Neural crest cell (in vitro differentiated cells): ENCODE measurements around the gene CHAD. TPM values are rescaled to one million over a fixed set of nuclear protein-coding genes. Genes with fewer than 3 reads are reported as not detected.

Experiments
- DNase-seq: peaks from one replicate; pipeline ENCODE4 v3.0.0; 2021; ENCODE audit warnings: low read depth, mixed read lengths, low spot score
- H3K27ac Mint-ChIP-seq: one replicate; pipeline ENCODE4 v1.8.0; 2021; ENCODE audit warnings: mild to moderate bottlenecking, mixed read lengths; ENCODE audit not compliant: unreplicated experiment
- H3K27me3 Mint-ChIP-seq: 2 replicates; pipeline ENCODE4 v1.8.0; 2021; ENCODE audit warnings: low read depth, mild to moderate bottlenecking, mixed read lengths
- H3K36me3 Mint-ChIP-seq: 2 replicates; pipeline ENCODE4 v1.8.0; 2021; ENCODE audit warnings: low read depth, mild to moderate bottlenecking, mixed read lengths
- H3K4me1 Mint-ChIP-seq: 2 replicates; pipeline ENCODE4 v1.8.0; 2021; ENCODE audit warnings: mixed read lengths
- H3K4me3 Mint-ChIP-seq: one replicate; pipeline ENCODE4 v1.8.0; 2021; ENCODE audit warnings: mild to moderate bottlenecking, mixed read lengths
- H3K9me3 Mint-ChIP-seq: 2 replicates; pipeline ENCODE4 v1.8.0; 2021; ENCODE audit warnings: mixed read lengths
- CTCF ChIP-seq: fragments of 200-600 bp; sonication (generic); conservative IDR thresholded peaks from 2 replicates; pipeline ENCODE4 v1.5.0; 2021; ENCODE audit warnings: antibody characterized with exemption, mild to moderate bottlenecking
- total RNA-seq: library from RNA; stranded (reverse); gene quantifications from 2 replicates; pipeline ENCODE4 v1.2.1, GENCODE V29; 2021

The CHAD gene
- total RNA-seq, 1 donor from 2014 or later: 0.19 TPM

- TF ChIP-seq CTCF: peak; percentile 46
- H3K4me1 Mint-ChIP-seq: peaks cover 38% of the 10 kb centered on the region
- DNase-seq: no peak
- H3K4me3 Mint-ChIP-seq: peak overlapping the region; percentile 85
- peak overlapping the region; percentile 78 for H3K27ac Mint-ChIP-seq
- no peaks in the 10 kb centered on the region for H3K27me3 Mint-ChIP-seq
- peaks cover 3% of the 10 kb centered on the region for H3K9me3 Mint-ChIP-seq
- H3K36me3 Mint-ChIP-seq: no peaks in the 10 kb centered on the region
Measured at GRCh38 chr17:50426814-50427787, 41.6 kb downstream of the CHAD start.

- peaks cover 41% of the 10 kb centered on the region for H3K4me1 Mint-ChIP-seq
- DNase-seq: no peak
- peak overlapping the region; percentile 85 for H3K4me3 Mint-ChIP-seq
- no peak for TF ChIP-seq CTCF
- no peaks in the 10 kb centered on the region for H3K27me3 Mint-ChIP-seq
- no peaks in the 10 kb centered on the region for H3K36me3 Mint-ChIP-seq
- H3K9me3 Mint-ChIP-seq: peaks cover 3% of the 10 kb centered on the region
- no peak overlapping the region for H3K27ac Mint-ChIP-seq
Measured at GRCh38 chr17:50426472-50426782, 42.3 kb downstream of the CHAD start.

GRCh38 chr17:50425682-50426471 lies 42.8 kb downstream of the CHAD start, which contains the start of gene ACSF2:
Gene ACSF2, plus strand, starts transcription at chr17:50426218. Its CDS starts 44 bp downstream, at chr17:50426262.
- Mint-ChIP-seq H3K9me3 (peaks cover 3% of the 10 kb centered on the region), H3K4me3 (peak within 1 kb of the TSS; percentile 85), H3K4me1 (peaks cover 36% of the 10 kb centered on the region), H3K27me3 (no peaks in the 10 kb centered on the region), H3K36me3 (no peaks in the 10 kb centered on the region), H3K27ac (peak within 1 kb of the TSS; percentile 78)
- no peak for TF ChIP-seq CTCF
- peak; percentile 45 for DNase-seq

- H3K27ac Mint-ChIP-seq: no peak overlapping the region
- H3K4me1 Mint-ChIP-seq: peaks cover 38% of the 10 kb centered on the region
Measured at GRCh38 chr17:50424996-50425681, 43.5 kb downstream of the CHAD start.

More at GRCh38 chr17:50424996-50425681, 43.5 kb downstream of the CHAD start:
- no peak for DNase-seq
- H3K4me3 Mint-ChIP-seq: peak overlapping the region; percentile 85
- TF ChIP-seq CTCF: no peak
- H3K27me3 Mint-ChIP-seq: no peaks in the 10 kb centered on the region
- H3K36me3 Mint-ChIP-seq: peaks cover 2% of the 10 kb centered on the region
- H3K9me3 Mint-ChIP-seq: peaks cover 6% of the 10 kb centered on the region
